ENCODE measurements around the gene NPFFR1.

GRCh38 chr10:70201105-70201504 is 82.7 kb downstream of the NPFFR1 start:
- TF ChIP-seq CTCF (IDR thresholded peaks at IDR 0.05 in 4 of 5, conservative IDR thresholded peaks at IDR 0.05 in 1 of 5), result no peak
- no peak for TF ChIP-seq POLR2A (IDR thresholded peaks at IDR 0.05)
